GM18870 (cell line): ENCODE data around the gene NME1.
"Not testable (repeated sequence)": the region's sequence is repeated elsewhere in the genome, so short reads cannot be mapped to it uniquely, and the experiment has no call there.

Experiments
- ATAC-seq: cut with Tn5 transposase; IDR thresholded peaks from one replicate; pipeline ENCODE4 v1.9.1; 2021; ENCODE audit warnings: moderate library complexity; ENCODE audit not compliant: unreplicated experiment

Gene NME1

DNA sequence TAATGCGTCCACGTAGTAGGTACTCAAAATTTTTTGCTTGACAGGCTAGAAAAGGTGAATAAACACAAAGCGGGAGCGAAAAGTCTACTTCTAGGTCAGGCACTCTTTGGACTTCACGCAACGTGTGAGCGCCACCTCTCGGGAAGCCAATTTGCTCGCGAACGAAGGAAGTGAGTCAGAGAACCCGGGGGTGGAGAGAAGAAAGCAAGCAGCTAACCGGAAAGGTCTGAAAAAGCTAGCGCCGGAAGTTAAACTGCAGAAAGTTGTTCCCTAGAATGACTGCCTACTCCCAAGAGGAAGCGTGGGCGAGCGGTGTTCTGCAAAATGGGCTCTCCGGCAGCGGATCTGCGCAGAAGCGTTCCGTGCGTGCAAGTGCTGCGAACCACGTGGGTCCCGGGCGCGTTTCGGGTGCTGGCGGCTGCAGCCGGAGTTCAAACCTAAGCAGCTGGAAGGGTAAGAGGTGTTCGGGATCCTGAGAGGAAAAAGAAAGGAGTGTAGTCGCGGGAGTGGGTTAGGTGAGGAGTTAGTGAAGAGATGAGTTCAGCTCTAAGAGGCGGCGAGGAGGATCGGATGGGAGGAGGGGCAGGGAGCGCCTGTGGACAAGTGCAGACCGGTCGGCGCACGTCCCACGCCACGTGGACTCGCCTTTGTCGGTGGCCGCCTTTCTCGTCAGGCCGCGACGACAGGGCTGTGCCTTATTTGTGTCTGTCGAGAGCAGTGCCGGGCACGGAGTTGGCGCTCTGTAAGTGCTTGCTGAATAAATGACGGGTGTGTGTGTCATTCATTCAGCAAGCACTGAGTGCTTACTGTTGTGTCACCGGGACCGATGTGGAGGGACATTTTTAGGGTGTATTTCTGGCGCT, at the start of gene NME1:
NME1 (plus strand) TSS at position 350 of the 863 bp plus-strand sequence. CDS start 2,096 bp downstream, outside the sequence.
- ATAC-seq, result peak; percentile 96

DNA sequence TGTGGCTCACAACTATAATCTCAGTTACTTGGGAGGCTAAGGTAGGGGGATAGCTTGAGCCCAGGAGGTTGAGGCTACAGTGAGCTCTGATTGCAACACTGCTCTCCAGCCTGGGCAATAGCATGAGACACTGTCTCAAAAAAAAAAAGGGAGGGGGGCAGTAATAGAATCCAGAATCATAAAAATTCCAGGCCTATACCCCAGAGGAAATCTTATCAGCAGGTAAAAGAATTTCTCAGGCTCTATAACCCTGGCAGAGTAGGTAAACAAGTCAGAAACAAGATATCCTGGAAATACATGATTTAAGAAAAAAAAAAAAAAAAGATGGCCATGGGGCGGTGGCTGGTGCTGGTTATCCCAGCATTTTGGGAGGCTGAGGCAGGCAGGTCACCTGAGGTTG, 45.6 kb upstream of the NME1 start:
- no peak for ATAC-seq

DNA sequence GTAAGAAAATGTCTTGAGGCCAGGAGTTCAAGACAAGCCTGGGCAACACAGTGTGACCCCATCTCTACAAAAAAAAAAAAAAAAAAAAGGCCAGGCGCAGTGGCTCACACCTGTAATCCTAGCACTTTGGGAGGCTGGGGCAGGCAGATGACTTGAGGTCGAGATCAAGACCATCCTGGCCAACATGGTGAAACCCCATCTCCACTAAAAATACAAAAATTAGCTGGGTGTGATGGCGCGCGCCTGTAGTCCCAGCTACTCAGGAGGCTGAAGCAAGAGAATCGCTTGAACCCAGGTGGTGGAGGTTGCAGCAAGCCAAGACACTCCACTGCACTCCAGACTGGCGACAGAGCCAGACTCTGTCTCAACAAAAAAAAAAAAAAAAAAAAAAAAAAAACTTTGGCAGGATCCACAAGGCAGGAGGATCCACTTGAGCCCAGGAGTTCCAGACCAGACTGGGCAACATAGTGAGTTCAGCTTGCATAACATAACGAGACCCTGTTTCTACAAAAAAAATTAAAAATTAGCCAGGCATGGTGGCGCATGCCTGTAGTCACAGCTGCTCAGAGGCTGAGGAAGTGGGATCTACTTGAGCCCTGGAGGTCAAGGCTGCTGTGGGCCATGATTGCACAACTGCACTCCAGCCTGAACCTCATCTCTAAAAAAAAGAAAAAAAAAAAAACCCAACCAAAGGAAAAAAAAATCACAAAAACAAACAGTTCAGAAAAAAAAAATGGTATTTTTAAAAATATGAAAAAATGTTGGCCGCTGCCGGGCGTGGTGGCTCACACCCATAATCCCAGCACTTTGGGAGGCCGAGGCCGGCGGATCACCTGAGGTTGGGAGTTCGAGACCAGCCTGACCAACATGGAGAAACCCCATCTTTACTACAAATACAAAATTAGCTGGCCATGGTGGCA, 40.8 kb upstream of the NME1 start:
- not testable (repeated sequence) for ATAC-seq

DNA sequence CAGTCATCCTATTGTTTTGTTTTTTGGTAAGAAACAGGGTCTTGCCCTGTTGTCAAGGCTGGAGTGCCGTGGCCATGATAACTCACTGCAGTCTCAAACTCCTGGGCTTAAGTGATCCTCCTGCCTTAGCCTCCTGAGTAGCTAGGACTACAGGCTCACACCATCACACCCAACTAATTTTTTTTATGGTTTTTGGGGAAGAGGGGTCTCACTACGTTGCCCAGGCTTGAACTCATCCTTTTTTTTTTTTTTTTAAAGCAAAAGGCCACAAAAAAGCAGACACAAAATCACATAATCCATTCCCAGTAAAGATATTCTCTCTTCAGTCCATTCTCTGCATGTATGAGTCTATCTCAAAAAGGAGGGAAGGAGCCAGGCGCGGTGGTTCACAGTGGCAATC, 38.2 kb upstream of the NME1 start:
- no peak for ATAC-seq

DNA sequence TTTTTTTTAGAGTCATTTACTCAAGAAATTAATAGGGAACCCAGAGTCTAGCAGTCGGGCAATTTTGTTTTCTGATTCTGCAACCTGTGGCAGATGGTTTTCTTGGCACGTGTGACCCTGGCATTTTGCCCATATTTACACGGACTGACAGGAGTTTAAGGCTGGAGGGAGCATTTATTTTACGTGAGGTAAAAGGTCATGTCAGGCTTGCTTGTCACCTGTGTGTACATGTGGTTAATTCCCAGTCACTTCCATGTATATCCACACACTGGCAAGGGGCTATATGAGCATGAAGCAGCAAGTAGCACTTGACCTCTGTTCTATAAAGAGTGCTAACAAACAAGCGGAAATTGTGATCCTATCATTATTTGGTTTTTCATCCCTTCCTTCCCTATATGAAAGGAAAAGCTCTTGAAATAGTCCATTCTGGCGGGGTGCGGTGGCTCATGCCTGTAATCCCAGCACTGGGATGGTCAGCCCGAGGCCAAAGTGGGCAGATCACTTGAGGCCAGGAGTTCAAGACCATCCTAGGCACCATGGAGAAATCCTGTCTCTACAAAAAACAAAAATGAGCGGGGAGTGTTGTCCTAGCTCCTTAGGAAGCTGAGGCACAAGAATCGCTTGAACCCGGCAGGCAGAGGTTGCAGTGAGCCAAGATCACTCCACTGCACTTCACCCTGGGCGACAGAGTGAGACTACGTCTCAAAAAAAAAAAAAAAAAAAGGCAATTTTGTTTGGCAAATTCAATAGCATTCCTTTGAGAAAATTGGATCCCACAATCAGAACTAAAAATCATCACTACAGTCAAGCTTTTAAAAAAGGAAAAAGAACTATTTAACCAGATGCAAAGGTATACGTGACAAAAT, 34.8 kb upstream of the NME1 start:
- ATAC-seq, result no peak

DNA sequence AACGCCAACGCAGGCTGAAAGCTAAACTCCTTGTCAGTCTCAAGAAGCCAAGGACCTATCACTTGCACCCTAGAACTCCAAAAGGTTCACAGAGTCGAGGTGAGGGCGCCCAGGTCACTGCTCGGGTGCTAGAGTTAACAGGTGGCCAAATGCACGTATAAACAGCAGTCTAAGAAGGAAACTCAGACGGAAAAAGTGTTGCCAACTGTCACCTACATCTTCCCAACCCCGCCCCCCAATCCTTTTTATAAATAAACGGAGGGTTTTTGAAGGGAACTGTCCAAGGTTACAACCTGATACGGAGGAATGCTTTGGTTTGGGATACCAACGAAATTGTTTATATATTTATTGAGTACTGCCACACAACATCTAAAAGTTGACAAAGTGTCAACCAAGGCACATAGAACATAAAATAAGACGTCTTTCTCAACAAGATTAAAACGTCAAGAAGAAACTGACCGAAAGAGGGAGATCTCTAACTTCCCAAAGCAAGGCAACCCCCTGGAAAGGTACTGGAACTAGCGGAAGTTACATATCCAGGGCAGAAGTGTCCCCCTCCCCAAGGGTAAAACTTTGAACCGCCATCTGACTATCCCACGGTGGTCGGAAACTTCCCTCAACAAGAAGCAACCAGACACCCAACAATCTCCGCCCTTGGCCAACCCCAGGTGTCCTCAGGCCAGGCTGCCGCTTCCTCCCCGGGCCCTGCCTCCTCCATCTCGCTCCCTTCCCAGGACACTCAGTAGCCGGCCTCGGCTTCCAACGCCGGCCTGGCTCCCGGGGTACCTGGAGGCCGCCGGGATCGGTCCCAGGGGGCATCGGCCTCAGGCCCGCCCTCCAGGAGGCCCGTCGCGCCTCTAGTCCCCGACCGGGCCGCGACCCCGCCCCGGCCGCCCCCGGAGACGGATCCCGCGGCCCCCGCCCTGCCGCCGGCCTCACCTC, 33.7 kb upstream of the NME1 start:
- no peak for ATAC-seq

DNA sequence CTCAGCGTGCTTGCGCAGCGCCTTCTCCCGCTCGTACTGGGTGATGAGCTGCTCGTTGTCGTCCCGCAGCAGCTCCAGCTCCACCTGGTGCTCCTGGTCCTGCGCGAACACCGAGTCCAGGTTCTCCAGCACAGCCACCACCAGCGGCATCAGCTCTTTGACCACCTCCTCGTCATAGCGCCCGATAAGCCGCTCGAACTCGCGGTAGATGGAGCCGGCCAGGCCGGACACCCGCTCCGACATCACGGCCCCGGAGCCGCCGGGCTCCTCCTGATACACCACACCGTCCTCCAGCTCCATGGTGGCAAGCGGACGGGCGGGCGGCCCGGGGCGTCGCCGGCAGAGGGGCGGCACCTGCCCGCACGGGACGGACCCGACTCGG, 33.0 kb upstream of the NME1 start:
- ATAC-seq, result peak; percentile 23

DNA sequence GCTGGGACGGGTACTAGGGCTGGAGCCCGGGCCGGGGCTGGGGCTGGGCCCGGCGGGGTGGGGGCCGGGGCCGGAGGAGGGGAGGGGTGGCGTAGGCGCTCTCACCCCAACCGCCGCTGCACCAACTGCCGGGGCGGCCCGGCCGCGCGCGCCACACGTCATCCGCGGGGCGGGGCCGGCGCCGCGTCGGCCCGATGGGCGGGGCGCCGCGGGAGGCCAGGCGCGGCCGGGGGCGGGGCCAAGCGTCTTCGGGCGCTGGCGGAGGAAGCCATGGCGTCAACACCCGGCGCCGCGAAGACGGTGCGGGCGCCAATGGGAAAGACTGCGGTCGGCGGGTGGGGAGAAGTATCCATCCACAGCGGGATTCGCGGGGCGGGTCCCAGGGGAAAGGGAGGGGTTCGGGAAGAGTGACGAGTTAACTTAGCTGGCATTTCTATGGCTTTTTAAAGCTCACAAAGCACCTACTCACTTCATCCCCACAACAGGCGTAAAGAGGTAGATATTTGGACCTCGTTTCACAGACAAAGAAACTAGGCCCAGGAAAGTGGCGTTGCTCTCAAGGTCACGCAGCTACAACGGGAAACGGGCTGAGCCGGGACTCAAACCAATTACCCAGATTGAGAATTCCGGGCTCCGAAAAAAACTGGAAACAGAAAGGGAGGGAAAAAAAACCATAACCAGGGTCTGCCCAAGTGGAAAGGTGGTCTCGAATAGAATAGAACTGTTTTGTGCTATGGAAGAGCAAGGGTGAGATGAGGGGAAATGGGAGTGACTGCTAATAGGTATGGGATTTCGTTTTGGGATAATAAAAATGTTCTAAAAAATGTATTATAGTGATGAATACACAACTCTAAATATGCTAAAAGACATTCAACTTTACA, 32.4 kb upstream of the NME1 start, which contains the start of gene SPAG9:
SPAG9 (minus strand) TSS at position 130 of the 881 bp plus-strand sequence. CDS start 212 bp downstream, outside the sequence.
- ATAC-seq, result peak; percentile 34

DNA sequence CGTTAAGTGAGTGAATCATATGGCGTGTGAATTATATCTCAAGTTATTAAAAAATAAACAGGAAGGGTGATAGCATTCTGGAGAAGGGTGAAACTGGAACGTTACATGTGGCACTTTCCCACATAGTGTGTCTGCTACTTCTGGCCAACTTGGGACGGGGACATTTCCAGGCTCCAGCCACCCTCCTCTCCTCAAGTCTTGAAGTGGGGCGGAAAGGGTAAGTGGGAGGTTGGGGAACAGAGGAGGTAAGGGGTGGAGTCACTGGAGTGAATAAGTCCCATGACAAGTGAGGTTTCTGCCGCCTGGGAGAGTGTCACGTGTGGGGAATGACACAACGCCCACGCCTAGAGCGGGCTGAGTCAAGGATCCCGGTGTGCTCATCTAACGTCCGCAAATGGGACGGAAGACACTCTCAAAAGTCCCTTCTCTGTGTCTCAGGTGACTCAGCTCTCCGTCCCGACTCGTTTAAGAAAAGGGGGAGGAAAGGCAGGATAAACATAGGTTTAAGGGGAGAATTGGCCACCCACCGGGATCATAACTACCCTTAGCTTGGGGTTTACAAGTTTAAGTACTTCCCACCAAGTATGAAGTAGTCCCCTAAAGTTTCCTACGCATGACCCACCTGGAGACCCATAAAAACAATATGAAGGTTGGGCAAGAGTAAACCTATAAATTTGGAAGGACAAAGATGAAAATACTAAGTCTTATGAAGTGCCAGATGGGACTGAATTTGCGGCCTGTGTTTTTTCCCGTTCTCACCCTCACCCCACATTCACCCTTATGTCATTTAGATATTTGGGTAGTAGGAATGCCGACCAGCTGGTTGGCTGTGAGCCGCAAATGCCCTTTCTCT, 31.5 kb upstream of the NME1 start:
- ATAC-seq, result peak; percentile 54

DNA sequence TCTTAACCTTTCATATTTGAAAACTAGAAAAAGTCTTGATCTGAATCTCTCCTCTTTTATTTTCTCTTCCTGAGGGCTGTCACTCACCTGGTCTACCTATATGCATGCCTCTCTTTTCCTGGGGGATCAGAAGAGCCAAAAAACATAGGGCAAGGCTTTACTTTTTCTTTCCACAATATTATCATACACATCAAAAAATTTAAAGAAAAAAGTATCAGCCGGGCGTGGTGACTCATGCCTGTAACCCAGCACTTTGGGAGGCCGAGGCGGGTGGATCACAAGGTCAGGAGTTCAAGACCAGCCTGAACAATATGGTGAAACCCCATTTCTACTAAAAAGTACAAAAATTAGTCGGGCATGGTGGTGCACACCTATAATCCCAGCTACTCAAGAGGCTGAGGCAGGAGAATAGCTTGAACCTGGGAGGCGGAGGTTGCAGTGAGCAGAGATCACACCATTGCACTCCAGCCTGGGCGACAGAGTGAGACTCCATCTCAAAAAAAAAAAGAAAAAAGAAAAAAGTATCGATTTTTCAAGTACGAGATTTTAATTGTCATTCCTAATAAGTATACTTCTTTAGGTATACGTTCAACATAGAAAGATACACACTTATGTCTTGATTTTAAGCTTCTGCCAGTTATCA, 30.8 kb upstream of the NME1 start:
- ATAC-seq, result not testable (repeated sequence)

DNA sequence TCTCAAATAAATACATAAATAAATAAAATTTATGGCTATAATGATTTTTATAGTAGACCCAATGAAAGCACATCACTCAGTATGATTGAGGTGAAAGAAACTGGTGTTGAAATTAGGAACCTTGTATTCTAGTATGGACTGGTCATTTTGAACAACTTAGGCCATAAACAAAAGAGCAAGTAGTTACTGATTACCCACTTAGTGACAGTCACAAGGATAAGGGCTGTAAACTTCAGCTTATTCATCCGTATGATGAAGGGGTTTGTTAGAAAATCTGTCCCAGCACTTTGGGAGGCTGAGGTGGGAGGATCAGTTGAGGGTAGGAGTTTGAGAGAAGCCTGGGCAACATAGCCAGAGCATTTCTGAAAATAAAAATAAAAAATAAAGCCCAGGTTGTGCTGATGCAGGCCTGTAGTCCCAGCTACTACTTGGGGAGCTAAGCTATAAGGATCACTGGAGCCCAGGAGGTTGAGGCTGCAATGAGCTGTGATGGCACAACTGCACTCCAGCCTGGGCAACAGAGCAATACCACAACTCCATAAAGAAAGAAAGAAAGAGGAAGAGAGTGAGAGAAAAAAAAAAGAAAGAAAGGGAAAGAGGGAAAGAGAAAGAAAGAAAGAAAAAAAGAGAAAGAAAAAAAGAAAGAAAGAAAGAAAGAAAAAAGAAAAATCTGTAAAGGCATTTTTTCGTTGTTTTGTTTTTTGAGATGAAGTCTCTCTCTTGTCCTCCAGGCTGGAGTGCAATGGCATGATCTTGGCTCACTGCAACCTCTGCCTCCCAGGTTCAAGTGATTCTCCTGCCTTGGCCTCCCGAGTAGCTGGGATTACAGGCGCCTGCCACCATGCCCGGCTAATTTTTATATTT, 28.5 kb upstream of the NME1 start:
- no peak for ATAC-seq

DNA sequence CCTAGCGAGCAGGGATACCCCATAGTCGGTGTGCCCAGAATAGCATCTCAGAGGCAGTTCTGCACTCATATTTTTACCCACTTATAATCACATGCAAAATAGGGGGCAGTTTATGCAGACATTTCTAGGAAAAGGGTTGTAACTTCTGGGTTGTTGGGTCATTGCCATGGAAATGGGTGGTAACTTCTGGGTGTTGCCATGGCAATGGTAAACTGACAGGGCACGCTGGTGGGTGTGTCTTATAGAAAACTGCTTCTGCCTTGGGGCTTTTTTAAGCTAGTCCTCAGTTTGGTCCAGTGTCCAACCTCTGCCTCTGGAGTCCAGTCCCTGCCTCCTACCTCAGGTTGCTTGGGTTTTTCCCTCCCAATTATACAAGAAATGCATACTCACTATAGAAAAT, 25.3 kb upstream of the NME1 start:
- no peak for ATAC-seq

DNA sequence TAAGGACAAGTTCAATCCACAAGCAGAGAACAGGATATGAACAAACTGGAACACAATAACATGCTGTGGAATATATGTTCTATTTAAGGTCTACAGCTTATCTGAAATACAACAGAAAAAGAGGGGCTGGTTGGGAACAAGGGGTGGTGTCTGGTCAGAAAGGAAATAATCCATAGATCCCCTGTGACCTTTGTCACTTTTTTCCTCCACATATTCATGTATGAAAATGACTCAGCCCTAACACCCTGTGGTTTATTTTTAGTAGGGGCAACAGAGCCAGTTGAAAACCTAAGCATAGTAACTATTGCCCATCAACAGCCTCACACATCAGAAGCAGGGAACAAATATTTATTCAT, 20.4 kb upstream of the NME1 start:
- peak; percentile 88 for ATAC-seq

DNA sequence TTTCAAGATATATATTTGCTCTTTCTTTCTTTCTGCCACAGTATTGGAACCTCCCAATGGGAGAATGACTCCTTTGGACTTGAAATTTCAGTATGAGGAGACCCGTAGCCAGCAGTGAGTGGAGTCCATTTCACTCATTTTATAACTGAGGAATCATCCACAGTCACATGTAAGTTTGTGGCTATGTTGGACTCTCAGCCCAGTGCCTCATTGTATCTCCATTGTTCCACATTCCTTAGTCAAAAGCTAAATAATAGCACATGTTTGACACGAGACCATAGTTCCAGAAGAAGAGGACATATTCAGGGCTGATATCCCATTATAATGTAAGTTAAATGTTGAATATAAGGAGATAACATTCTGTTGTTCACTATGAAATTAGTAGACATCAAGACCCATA, 20.0 kb upstream of the NME1 start:
- ATAC-seq, result no peak

DNA sequence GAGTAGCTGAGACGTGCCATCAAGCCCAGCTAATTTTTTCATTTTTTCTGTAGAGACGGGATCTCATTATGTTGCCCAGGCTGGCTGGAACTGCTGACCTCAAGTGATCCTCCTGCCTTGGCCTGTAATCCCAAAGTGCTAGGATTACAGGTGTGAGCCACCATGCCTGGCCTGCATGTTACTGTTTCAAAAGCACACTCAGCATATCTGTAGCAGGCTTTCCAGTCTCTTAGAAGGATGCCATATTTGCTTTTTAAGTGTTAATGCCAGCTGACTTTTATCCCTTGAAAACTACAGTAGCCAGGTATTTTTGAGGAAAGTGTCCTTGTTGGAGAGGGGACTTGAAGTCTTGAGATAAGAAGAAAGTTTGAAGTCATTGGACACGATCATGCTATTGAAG, 17.4 kb upstream of the NME1 start:
- no peak for ATAC-seq

DNA sequence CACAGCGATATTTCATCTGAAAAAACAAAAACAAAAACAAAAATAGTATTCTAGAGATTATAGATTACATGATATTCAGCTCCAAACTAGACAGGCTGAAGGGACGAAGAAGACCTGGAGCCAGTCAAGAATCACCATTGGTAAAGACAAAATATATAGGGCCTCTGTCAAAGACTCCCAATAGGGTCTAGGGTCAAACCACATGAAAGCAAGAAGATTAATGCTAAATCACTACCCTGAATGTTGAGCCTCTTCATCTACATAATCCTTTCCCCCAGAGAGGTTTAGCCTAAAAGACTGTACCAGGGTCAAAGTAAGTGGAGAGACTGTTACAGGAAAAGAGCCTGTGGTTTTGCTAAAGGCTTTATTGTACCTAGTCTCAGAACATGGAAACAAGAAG, 10.8 kb upstream of the NME1 start:
- ATAC-seq, result no peak
